ENCODE measurements around the gene ABCB11. TPM values are rescaled to one million over a fixed set of nuclear protein-coding genes. Genes with fewer than 3 reads are reported as not detected.

Gene ABCB11
- total and polyA plus RNA-seq, 2 of the 4 experiments (the other 2 are of a cell fraction), result not detected

DNA sequence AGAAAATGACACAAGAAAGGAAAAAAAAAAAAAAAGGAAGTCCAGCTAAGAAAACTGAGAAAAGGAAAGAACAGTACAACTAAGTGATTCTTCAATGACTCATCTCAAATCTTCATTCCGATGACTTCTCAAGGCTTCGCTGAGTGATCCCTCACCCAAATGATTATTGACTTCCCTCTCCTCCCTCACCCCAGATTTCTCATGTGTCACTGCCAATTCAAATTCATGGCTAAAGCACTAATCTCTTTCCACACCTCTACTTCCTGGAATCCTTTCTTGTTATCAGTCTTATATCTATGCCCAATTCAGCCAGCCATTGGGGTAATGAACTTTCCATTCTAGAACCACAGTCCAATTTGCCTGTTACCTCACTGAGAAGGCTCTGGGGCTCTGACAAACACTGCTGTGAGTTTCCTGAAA lies 7.2 kb upstream of the ABCB11 start:
- H2BK20ac ChIP-seq (ENCODE audit: low read depth, low read length), result no peak overlapping the region
- no peak overlapping the region for H4K8ac ChIP-seq (ENCODE audit: low read depth in 2 of 2, low read length in 2 of 2)
- POLR2A ChIA-PET (ENCODE audit: unreplicated experiment), result no interaction called here
- H3K4me3 ChIP-seq (ENCODE audit: insufficient read depth, low read depth, low read length), result no peak overlapping the region
- no peak overlapping the region for H2AK5ac ChIP-seq (ENCODE audit: low read depth, low read length)
- BruUV-seq (replicated peaks), result no TSS peak
- no peak overlapping the region for H2BK120ac ChIP-seq (ENCODE audit: low read depth, low read length)
- no peak overlapping the region for H3K4ac ChIP-seq (ENCODE audit: low read depth, low read length)
- no peak for TF ChIP-seq RCOR1 (IDR thresholded peaks at IDR 0.05; ENCODE audit: insufficient replicate concordance, low read length)
- TF ChIP-seq RAD21 (IDR thresholded peaks at IDR 0.05; ENCODE audit: low read length), result no peak
- no peak for TF ChIP-seq RFX5 (IDR thresholded peaks at IDR 0.05; ENCODE audit: low read depth, low read length)
- TF ChIP-seq MXI1 (IDR thresholded peaks at IDR 0.05; ENCODE audit: borderline replicate concordance, low read depth, low read length), result no peak
- TF ChIP-seq BHLHE40 (IDR thresholded peaks at IDR 0.05; ENCODE audit: low read depth, low read length), result no peak
- TF ChIP-seq NFE2L2 (IDR thresholded peaks at IDR 0.05; ENCODE audit: low read depth, low read length), result no peak
- CTCF ChIA-PET, result no interaction called here
- no peak overlapping the region for H2AFZ ChIP-seq (replicated peaks; ENCODE audit: low read length, poor library complexity)
- intact Hi-C loops (cut with micrococcal nuclease) (no loop called here), dilution Hi-C loops (cut with HindIII; ENCODE audit: low sequenced_read_pairs, unreplicated experiment) (no loop called here), in situ Hi-C loops (cut with MboI; ENCODE audit: low sequenced_read_pairs) (no loop called here)
- no peak for DNase-seq
- H3K4me2 ChIP-seq (ENCODE audit: low read depth, low read length), result no peak overlapping the region
- H3K23ac ChIP-seq (ENCODE audit: low read depth, low read length), result no peak overlapping the region
- H3K27ac ChIP-seq (ENCODE audit: insufficient read depth, low read length), result no peak overlapping the region
- H3K4me1 ChIP-seq (ENCODE audit: control insufficient read depth, insufficient read depth, low read length), result no peaks in the 10 kb centered on the region
- no peak overlapping the region for H3K14ac ChIP-seq (replicated peaks; ENCODE audit: low read depth, low read length)
- no peaks in the 10 kb centered on the region for H3K27me3 ChIP-seq (ENCODE audit: control insufficient read depth, insufficient read depth, low read length)
- no peak overlapping the region for H2AK9ac ChIP-seq (replicated peaks; ENCODE audit: low read depth, low read length, poor library complexity)
- H4K20me1 ChIP-seq (ENCODE audit: insufficient read depth, low read length), result no peaks in the 10 kb centered on the region
- no peaks in the 10 kb centered on the region for H3K9me1 ChIP-seq (ENCODE audit: insufficient read depth, low read length)
- no peak overlapping the region for H4K5ac ChIP-seq (ENCODE audit: low read depth, low read length)
- H4K91ac ChIP-seq (ENCODE audit: insufficient read depth, low read depth, low read length), result no peak overlapping the region
- H3K9ac ChIP-seq (ENCODE audit: low read depth, low read length), result no peak overlapping the region
- no peaks in the 10 kb centered on the region; the same call in 1 of the 2 replicates for H3K9me3 ChIP-seq (ENCODE audit: control insufficient read depth, insufficient read depth, low read length)
- no peaks in the 10 kb centered on the region for H3K79me1 ChIP-seq (ENCODE audit: low read depth in 1 of 2, low read length in 2 of 2)
- H3K36me3 ChIP-seq (ENCODE audit: control insufficient read depth, insufficient read depth, low read length), result no peaks in the 10 kb centered on the region
- H3K18ac ChIP-seq (ENCODE audit: low read depth, low read length), result no peak overlapping the region
- no peak overlapping the region for H2BK15ac ChIP-seq (ENCODE audit: low read depth, low read length)
- WGBS, 2 experiments (ENCODE audit: extremely low coverage in 2 of 2, insufficient read length in 1 of 2), result 80% methylated on average over 1 of the region's 2 CpGs; no CpG with 5 or more reads in 1 of the 2 experiments
- no peak for ATAC-seq (ENCODE audit: low read depth)
- H2BK5ac ChIP-seq (ENCODE audit: low read depth, low read length, poor library complexity, severe bottlenecking), result no peak overlapping the region
- H3K56ac ChIP-seq (ENCODE audit: extremely low read depth, insufficient read depth, low read length), result no peak overlapping the region

Data from IMR-90 (cell line).